Calu3 (cell line): ENCODE measurements around the gene APEX2. TPM values are rescaled to one million over a fixed set of nuclear protein-coding genes. Genes with fewer than 3 reads are reported as not detected.
"Not testable (repeated sequence)": the region's sequence is repeated elsewhere in the genome, so short reads cannot be mapped to it uniquely, and the experiment has no call there.

Experiments
- BruUV-seq: library from RNA; stranded (reverse); fragments of 400-500 nt; replicated peaks from 2 replicates; lab custom pipeline; 2021; lab: Mats Ljungman, UMichigan
- CTCF ChIA-PET: fragments of 300-600 bp; sonication (Branson Sonifier 250); formaldehyde crosslinking; loops from one replicate; lab custom pipeline; 2022; ENCODE audit warnings: antibody characterized with exemption; lab: Charles Lee
- DNase-seq: peaks from one replicate; pipeline ENCODE4 v3.0.0; 2022
- H3K27ac Mint-ChIP-seq: one replicate; pipeline ENCODE4 v1.8.0; 2022; ENCODE audit warnings: mixed read lengths; ENCODE audit not compliant: unreplicated experiment
- H3K27me3 Mint-ChIP-seq: one replicate; pipeline ENCODE4 v1.8.0; 2022; ENCODE audit warnings: mixed read lengths; ENCODE audit not compliant: unreplicated experiment
- H3K36me3 Mint-ChIP-seq: one replicate; pipeline ENCODE4 v1.8.0; 2022; ENCODE audit warnings: mild to moderate bottlenecking, moderate library complexity, mixed read lengths; ENCODE audit not compliant: insufficient read depth, unreplicated experiment
- H3K4me1 Mint-ChIP-seq: one replicate; pipeline ENCODE4 v1.8.0; 2022; ENCODE audit warnings: mild to moderate bottlenecking, low read depth, mixed read lengths; ENCODE audit not compliant: unreplicated experiment
- H3K4me3 Mint-ChIP-seq: one replicate; pipeline ENCODE4 v1.8.0; 2022; ENCODE audit warnings: mild to moderate bottlenecking, low read depth, moderate library complexity, mixed read lengths; ENCODE audit not compliant: unreplicated experiment
- H3K9me3 Mint-ChIP-seq: one replicate; pipeline ENCODE4 v1.8.0; 2022; ENCODE audit warnings: low read depth, mixed read lengths; ENCODE audit not compliant: unreplicated experiment
- CTCF ChIP-seq: fragments of 200-600 bp; IDR thresholded peaks from one replicate; pipeline ENCODE4 v1.8.0; 2022; ENCODE audit warnings: antibody characterized with exemption; ENCODE audit not compliant: unreplicated experiment
- intact Hi-C: fragments of 100-400 bp; cut with micrococcal nuclease; formaldehyde crosslinking; loops from one replicate; pipeline ENCODE4 v1.10.0; 2022; ENCODE audit not compliant: unreplicated experiment
- total RNA-seq: library from RNA; stranded (reverse); gene quantifications from 2 replicates; pipeline ENCODE4 v1.2.3, GENCODE V29; 2022

Gene APEX2
- total RNA-seq, 1 experiment from 2014 or later: 32.4 TPM

- Mint-ChIP-seq H3K4me3 (no peak overlapping the region), H3K9me3 (no peaks in the 10 kb centered on the region), H3K4me1 (no peaks in the 10 kb centered on the region), H3K36me3 (no peaks in the 10 kb centered on the region), H3K27ac (no peak overlapping the region), H3K27me3 (no peaks in the 10 kb centered on the region)
- no TSS peak for BruUV-seq
- no peak for TF ChIP-seq CTCF
- no peak for DNase-seq
- intact Hi-C loops: loop anchor here (10.0 kb wide), 1 partner anchor 54 kb away; the partner anchor contains the start of gene ALAS2
- CTCF ChIA-PET: no interaction called here
Measured at GRCh38 chrX:54980334-54980733, 19.8 kb upstream of the APEX2 start.

GRCh38 chrX:54983306-54983705 lies 16.9 kb upstream of the APEX2 start:
- H3K27ac Mint-ChIP-seq, BruUV-seq, H3K27me3 Mint-ChIP-seq, H3K36me3 Mint-ChIP-seq, H3K4me3 Mint-ChIP-seq, H3K4me1 Mint-ChIP-seq, DNase-seq, H3K9me3 Mint-ChIP-seq, CTCF ChIA-PET: not testable (repeated sequence)
- intact Hi-C loops: loop anchor here (10.0 kb wide), 1 partner anchor 51 kb away; the partner anchor contains the start of gene ALAS2

- CTCF ChIA-PET: no interaction called here
- no peak for TF ChIP-seq CTCF
- no peak overlapping the region for H3K4me3 Mint-ChIP-seq
- no peak overlapping the region for H3K27ac Mint-ChIP-seq
- BruUV-seq: no TSS peak
- no peak for DNase-seq
- H3K4me1 Mint-ChIP-seq: no peaks in the 10 kb centered on the region
- intact Hi-C loops: no loop called here
- no peaks in the 10 kb centered on the region for H3K27me3 Mint-ChIP-seq
- no peaks in the 10 kb centered on the region for H3K9me3 Mint-ChIP-seq
- no peaks in the 10 kb centered on the region for H3K36me3 Mint-ChIP-seq
Measured at GRCh38 chrX:54991706-54992105, 8.5 kb upstream of the APEX2 start.

GRCh38 chrX:54992911-54993622 lies 7.1 kb upstream of the APEX2 start:
- BruUV-seq: no TSS peak
- Mint-ChIP-seq H3K27ac (no peak overlapping the region), H3K4me1 (no peaks in the 10 kb centered on the region), H3K9me3 (no peaks in the 10 kb centered on the region), H3K27me3 (no peaks in the 10 kb centered on the region), H3K36me3 (no peaks in the 10 kb centered on the region), H3K4me3 (no peak overlapping the region)
- intact Hi-C loops: no loop called here
- TF ChIP-seq CTCF: no peak
- no peak for DNase-seq
- CTCF ChIA-PET: interaction anchor here (0.7 kb wide), 1 partner anchor 741 kb away, joined by 3 read pairs; no protein-coding TSS in a partner anchor

- Mint-ChIP-seq H3K4me3 (no peak within 1 kb of the TSS), H3K36me3 (no peaks in the 10 kb centered on the region), H3K27ac (no peak within 1 kb of the TSS), H3K4me1 (no peaks in the 10 kb centered on the region), H3K9me3 (no peaks in the 10 kb centered on the region), H3K27me3 (no peaks in the 10 kb centered on the region)
- CTCF ChIA-PET: no interaction called here
- no peak for DNase-seq
- TF ChIP-seq CTCF: no peak
- BruUV-seq: no TSS peak
- intact Hi-C loops: no loop called here
Measured at GRCh38 chrX:54994099-54994498, 6.1 kb upstream of the APEX2 start, which contains the start of gene PFKFB1. PFKFB1 (minus strand) TSS chrX:54994188; CDS start chrX:54994007, 181 bp downstream.
